GM21423 (cell line): ENCODE measurements around the gene IGSF3.
"Not testable (repeated sequence)": the region's sequence is repeated elsewhere in the genome, so short reads cannot be mapped to it uniquely, and the experiment has no call there.

ENCODE experiments used
- ATAC-seq: cut with Tn5 transposase; IDR thresholded peaks from one replicate; pipeline ENCODE4 v1.9.1; 2021; ENCODE audit warnings: mild to moderate bottlenecking, moderate library complexity; ENCODE audit not compliant: unreplicated experiment

The IGSF3 gene

DNA sequence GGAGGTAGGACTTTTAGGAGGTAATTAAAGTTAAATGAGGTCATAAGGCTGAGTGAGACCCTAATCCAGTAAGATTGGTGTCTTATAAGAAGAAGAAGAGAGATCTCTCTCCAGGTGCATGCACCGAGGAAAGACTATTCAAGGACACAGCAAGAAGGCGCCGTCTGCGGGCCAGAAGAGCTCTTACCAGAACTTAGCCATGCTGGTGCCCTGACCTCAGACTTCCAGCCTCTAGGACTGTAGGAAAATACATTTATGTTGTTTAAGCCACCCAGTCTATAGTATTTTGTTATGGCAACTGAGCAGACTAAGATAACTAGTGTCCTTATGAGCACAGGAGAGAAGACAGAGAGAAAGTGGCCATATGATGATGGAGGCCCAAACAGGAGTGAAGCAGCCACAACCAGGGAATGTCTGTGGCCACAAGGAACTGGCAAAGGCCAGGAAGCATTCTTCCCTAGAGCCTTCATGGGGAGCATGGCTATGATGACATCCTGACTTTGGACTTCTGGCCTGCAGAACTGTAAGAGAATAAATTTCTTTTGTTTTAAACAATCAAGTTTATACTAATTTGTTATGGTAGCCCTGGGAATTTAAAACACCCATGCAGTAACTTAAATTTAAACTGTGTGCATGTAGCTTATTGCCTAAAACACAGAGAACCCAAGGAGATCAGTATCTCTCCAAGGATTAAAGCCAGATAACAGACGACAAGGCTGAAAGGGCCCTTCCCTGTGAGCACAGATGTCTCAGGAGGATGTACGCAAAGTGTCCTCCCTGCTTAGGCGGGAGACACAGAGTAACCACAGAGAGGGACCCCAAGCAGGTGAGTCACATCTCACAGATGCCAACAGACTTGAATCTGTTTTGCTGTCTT is 86.8 kb downstream of the IGSF3 start:
- no peak for ATAC-seq

GRCh38 chr1:116579259-116579875 is 88.2 kb downstream of the IGSF3 start:
- ATAC-seq = no peak

- no peak for ATAC-seq
These were observed 89.0 kb downstream of the IGSF3 start for GRCh38 chr1:116578581-116578980.

DNA sequence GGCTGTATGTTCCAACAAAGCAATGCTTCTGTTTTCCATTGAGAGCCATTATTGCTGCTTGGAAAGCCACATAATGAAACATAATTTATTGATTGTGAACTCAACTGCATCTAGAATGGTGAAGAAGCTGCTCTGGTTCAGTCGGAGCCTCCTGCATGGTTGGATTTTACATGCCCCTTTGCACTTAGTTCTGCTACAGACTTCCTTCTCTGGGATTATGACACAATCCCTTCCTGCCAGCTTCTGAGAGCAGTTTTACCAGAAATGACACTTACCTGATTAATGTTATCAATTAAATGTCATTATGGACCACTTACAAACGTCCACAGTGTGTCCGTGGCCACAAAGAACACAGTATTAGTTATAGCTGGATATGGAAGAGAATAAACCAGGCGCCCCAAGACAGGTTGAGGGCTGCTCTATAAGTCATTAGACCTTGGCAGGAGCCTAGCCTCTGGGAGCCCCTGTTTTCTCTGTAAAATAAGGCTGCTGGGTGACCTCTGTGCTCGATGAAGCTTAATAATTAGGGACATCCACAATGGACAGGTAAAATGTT is 89.7 kb downstream of the IGSF3 start:
- no peak for ATAC-seq

- ATAC-seq = no peak
These were observed 92.8 kb downstream of the IGSF3 start for GRCh38 chr1:116574581-116575291.

DNA sequence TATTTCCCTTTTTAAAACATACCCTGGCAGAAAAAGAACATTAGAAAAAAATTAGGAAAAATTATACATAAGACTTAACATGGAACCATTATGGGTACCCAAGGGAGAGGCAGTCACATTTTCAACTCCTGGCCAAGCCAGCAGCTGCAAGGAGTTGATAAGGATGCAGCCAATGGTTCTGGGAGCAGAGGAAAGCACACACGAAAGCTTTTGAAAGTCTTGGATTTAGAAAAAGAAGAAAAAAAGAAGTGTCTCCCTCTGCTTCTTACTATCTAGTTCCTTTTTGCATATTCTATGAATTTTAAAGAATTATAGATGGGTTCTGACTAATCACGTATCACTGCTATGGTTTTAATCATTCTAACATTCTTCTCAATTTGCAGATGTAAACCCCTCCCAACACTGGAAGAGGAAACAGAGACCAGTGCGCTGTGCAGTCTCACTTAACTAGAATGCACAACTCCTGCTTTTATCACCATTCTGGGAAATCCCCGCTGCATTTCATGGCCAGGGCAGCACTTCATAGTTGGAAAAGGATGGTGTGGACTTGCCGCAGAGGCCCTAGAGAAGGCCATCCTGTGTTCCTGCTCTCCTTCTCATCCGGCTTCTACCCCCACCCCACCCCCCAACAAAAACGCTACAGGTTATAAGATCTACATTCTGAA is 94.0 kb downstream of the IGSF3 start:
- no peak for ATAC-seq

- no peak for ATAC-seq
These were observed 94.6 kb downstream of the IGSF3 start for GRCh38 chr1:116572771-116573430.

DNA sequence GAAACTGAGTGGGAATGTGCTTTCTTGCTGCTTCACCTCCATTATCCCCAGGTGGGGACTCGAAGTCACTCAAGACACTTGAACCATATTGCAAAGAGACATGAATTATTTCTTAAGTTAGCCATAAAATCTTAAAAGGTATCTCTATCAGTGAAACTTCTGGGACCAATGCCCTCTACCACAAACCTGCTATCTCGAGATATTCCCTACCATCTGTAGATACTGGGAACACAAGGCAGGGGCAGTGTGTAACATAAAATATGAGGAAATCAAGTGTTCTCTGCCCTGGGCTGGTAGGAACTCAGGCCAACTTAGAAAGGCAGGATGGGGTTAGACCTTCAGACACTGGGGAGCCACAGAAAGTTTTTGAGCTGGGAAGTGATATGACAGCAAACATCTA is 95.4 kb downstream of the IGSF3 start:
- no peak for ATAC-seq

GRCh38 chr1:116571215-116571919 is 96.2 kb downstream of the IGSF3 start:
- ATAC-seq = no peak

DNA sequence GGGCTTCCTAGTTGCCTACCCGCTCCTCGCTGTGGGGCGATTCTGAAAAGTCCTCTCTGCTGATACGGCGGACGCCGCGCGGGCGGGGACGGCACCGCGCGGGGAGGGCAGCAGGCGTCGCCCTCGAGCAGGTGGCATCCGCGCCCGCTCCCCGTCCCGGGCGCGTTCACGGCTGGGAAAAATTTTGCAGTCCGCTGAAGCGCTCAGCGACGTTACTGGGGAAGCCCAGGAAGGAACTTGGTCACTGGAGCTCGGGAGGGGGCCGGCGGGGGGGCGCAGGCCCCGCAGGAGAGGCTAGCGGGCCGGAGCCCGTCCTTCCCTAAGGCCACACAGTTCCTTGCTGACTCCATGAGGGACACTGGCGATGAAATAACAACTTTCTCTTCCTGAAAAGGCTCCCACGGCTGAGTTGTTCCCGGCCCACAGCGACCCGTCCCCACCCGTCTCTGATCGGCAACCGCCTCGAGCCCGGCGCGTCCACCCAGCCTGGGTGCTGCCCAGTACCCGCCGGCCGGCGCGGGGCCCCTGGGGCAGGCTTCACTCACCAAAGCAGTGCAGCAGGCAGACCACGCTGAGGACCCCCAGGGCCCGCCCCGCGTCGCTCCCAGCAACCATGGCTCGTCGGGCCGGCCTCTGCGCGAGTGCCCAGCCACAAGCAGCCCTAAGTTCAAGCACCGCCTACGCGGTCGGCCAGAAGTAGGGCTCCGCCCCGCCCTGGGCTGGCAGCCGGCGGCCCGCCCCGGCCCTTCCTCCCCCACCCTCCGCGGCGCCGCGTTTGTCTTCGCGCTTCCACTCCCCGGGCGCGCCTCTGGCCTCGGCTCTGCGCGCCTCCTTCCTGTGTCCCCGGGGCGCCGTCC is 96.9 kb downstream of the IGSF3 start, which contains the start of gene CD58:
CD58 (minus strand) TSS at position 669 of the 857 bp plus-strand sequence; CDS start at position 615, 54 bp downstream.
- peak; percentile 64 for ATAC-seq

- peak; percentile 17 for ATAC-seq
These were observed 97.7 kb downstream of the IGSF3 start for GRCh38 chr1:116569776-116570357.

- no peak for ATAC-seq
These were observed 98.2 kb downstream of the IGSF3 start for GRCh38 chr1:116569381-116569670.

GRCh38 chr1:116568662-116569380 is 98.7 kb downstream of the IGSF3 start:
- no peak for ATAC-seq

GRCh38 chr1:116567790-116568661 is 99.5 kb downstream of the IGSF3 start:
- ATAC-seq = no peak

DNA sequence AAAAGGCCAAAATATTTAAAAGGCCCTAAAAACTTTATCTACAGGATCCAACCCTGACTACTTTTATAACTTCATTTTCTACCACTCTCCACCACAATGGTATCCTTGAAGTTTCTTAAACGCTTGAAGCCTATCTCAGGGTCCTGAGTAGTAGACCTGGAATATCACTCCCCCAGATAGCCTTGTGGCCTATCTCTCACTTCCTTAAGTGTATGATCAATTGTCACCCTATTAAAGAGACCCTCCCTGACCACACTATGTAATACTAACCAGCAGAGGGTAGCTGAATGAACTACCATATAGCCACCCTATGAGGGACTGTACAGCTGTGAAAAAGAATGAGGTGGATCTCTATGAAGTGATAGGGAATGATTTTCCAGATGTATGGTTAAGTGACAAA is 102.3 kb downstream of the IGSF3 start:
- ATAC-seq = no peak

DNA sequence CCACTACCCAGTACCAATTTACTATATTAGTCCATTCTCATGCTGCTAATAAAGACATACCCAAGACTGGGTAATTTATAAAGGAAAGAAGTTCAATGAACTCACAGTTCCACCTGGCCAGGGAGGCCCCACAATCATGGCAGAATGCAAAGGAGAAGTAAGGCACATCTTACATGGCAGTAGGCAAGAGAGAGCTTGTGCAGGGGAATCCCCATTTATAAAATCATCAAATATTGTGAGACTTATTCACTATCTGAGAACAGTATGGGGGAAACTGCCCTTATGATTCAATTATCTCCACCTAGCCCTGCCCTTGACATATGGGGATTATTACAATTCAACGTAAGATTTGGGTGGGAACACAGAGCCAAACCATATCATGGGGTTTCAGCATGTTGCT is 103.1 kb downstream of the IGSF3 start:
- ATAC-seq = no peak

GRCh38 chr1:116562465-116562864 is 105.1 kb downstream of the IGSF3 start:
- ATAC-seq = not testable (repeated sequence)
